ENCODE data around the gene ST6GALNAC4.
A peak's percentile ranks its signal among the peaks of the same experiment; 100 is the strongest.

Gene ST6GALNAC4

DNA sequence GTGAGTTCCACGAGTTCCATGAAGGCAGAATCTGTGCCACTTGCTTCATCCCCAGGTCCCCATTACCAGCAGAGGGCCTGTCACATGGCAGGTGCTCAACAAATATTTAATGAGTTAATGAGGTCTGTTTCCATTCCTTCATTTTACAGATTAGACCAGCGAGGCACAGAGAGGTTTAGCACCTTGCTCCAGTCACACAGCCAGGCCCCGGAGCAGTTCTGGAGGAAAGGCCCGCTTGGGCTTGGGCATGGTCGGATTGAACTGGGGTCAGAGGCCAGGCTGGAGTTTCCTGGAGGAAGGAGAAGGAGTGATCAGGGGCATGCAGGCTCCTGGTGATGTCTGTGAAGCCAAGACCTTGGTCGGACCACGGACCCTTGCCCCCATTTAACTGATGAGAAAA, 4.0 kb upstream of the ST6GALNAC4 start:
- Histone ChIP-seq H3K9ac (ENCODE audit: low read length) (no peak overlapping the region), H3K4me1 (ENCODE audit: low read length) (peaks cover 37% of the 10 kb centered on the region), H3K27ac (ENCODE audit: low read length) (no peak overlapping the region)

DNA sequence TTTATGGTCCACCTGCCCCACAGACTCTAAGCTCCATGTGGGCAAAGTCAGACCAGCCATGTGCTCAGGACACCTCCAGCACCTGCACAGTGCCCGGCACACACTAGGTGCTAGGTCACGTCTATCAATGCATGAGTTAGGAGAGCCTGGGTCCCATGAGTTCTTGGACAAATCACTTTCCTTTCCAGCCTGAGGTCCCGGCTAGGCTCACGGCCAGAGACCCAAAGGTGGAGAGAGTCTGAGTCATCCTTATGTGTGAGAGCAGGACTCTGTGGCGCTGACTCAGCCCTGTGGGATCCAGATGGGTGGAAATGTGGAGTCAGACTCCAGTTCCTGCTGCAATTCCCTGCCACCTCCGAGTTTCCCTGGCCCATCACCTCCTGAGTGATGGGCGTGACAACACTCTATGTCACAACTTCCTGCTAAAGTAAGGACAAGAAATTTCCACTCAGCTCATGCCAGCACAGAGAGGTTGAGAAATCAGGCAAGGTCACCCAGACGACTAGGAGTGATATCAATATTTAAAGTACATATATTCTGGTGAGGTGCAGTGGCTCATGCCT, 2.5 kb upstream of the ST6GALNAC4 start:
- TF ChIP-seq EZH2phosphoT487 (IDR thresholded peaks at IDR 0.05; ENCODE audit: low read depth): no peak
- TF ChIP-seq, protein P1, sequence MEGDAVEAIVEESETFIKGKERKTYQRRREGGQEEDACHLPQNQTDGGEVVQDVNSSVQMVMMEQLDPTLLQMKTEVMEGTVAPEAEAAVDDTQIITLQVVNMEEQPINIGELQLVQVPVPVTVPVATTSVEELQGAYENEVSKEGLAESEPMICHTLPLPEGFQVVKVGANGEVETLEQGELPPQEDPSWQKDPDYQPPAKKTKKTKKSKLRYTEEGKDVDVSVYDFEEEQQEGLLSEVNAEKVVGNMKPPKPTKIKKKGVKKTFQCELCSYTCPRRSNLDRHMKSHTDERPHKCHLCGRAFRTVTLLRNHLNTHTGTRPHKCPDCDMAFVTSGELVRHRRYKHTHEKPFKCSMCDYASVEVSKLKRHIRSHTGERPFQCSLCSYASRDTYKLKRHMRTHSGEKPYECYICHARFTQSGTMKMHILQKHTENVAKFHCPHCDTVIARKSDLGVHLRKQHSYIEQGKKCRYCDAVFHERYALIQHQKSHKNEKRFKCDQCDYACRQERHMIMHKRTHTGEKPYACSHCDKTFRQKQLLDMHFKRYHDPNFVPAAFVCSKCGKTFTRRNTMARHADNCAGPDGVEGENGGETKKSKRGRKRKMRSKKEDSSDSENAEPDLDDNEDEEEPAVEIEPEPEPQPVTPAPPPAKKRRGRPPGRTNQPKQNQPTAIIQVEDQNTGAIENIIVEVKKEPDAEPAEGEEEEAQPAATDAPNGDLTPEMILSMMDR (IDR thresholded peaks at IDR 0.05; ENCODE audit: low read depth, low read length): no peak
- peak overlapping the region; percentile 8; the same call in 1 of the 2 replicates for H3K4me2 ChIP-seq (ENCODE audit: low read length)
- H4K20me1 ChIP-seq (ENCODE audit: insufficient read depth, low read length): no peaks in the 10 kb centered on the region
- H3K36me3 ChIP-seq (replicated peaks; ENCODE audit: low read depth, low read length): peaks cover 26% of the 10 kb centered on the region
- peaks cover 5% of the 10 kb centered on the region; the same call in 1 of the 2 replicates for H3K27me3 ChIP-seq (ENCODE audit: low read depth, low read length)
- peaks cover 39% of the 10 kb centered on the region for H3K79me2 ChIP-seq (ENCODE audit: low read length)
- no peaks in the 10 kb centered on the region for H3K9me3 ChIP-seq (ENCODE audit: insufficient read depth, low read length)
- no peak overlapping the region for H3K27ac ChIP-seq (ENCODE audit: low read length)
- H2AFZ ChIP-seq (ENCODE audit: low read depth, low read length): no peak overlapping the region
- no peak overlapping the region for H3K9ac ChIP-seq (ENCODE audit: low read length)
- peaks cover 50% of the 10 kb centered on the region for H3K4me1 ChIP-seq (ENCODE audit: low read length)
- H3K4me3 ChIP-seq (ENCODE audit: low read length): no peak overlapping the region

More for the DNA sequence above, 4.0 kb upstream of the ST6GALNAC4 start:
- Histone ChIP-seq H3K4me3 (ENCODE audit: low read length) (no peak overlapping the region), H3K4me2 (ENCODE audit: low read length) (peak overlapping the region; percentile 83; the same call in 1 of the 2 replicates), H4K20me1 (ENCODE audit: insufficient read depth, low read length) (no peaks in the 10 kb centered on the region), H3K36me3 (replicated peaks; ENCODE audit: low read depth, low read length) (peaks cover 13% of the 10 kb centered on the region), H3K27me3 (ENCODE audit: low read depth, low read length) (peaks cover 7% of the 10 kb centered on the region; the same call in 1 of the 2 replicates), H3K79me2 (ENCODE audit: low read length) (peaks cover 26% of the 10 kb centered on the region), H3K9me3 (ENCODE audit: insufficient read depth, low read length) (no peaks in the 10 kb centered on the region), H2AFZ (ENCODE audit: low read depth, low read length) (no peak overlapping the region)
- no peak for TF ChIP-seq EZH2phosphoT487 (IDR thresholded peaks at IDR 0.05; ENCODE audit: low read depth)
- TF ChIP-seq, protein P1 (IDR thresholded peaks at IDR 0.05; ENCODE audit: low read depth, low read length): 0 out of 2 replicates have a peak, but pooled peaks have one; percentile 7

DNA sequence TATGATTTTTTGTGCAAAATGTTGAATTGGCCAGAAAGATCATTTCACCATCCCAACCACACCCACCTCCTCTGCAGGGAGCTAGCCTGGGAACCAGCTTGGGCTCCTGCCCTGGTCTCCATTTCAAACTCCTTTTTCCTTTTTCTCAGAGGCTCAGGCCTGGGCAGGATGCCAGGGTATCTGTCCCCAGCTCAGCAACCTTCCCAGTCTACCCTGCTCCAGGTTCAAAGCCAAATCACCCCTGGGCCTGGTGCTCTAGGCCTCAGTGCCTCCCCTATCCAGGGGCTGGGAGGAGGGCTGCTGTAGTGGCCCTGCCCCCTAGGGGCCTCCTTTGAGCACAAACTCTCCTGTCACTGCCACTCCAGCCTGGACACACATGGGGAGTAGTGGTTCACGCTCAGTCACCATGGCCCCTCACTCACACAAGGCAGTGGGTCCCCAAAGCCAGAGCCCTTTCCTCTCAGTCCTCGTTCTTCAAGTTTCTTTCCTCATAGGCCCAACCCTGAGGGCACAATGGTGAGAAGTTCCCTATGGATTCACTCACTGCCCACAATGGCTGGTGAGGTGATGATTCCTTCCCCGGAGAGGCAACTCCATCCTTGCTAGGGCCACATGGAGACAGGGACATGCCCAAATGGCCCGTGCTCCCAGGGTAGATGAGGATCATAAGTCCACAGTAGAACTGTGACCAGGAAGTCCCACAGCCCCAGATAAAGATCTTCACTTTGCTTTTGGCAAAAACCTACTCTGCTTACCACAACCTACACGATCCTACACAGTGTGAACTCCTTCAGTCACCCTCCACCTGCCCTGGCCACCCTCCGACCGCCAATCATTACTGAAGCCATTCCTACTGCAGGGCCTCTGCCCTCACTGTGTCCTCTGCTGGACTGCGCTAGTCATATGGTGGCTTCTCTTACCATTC, 1.6 kb upstream of the ST6GALNAC4 start:
- peak overlapping the region; percentile 87 for H3K27ac ChIP-seq (ENCODE audit: low read length)
- peaks cover 59% of the 10 kb centered on the region for H3K4me1 ChIP-seq (ENCODE audit: low read length)
- H3K9ac ChIP-seq (ENCODE audit: low read length): peak overlapping the region; percentile 80
- peak overlapping the region; percentile 51 for H3K4me3 ChIP-seq (ENCODE audit: low read length)
- peaks cover 30% of the 10 kb centered on the region for H3K36me3 ChIP-seq (replicated peaks; ENCODE audit: low read depth, low read length)
- H3K9me3 ChIP-seq (ENCODE audit: insufficient read depth, low read length): no peaks in the 10 kb centered on the region
- H3K79me2 ChIP-seq (ENCODE audit: low read length): peaks cover 48% of the 10 kb centered on the region
- peak overlapping the region; percentile 74 for H3K4me2 ChIP-seq (ENCODE audit: low read length)
- TF ChIP-seq, protein P1 (IDR thresholded peaks at IDR 0.05; ENCODE audit: low read depth, low read length): peak; percentile 53
- TF ChIP-seq EZH2phosphoT487 (IDR thresholded peaks at IDR 0.05; ENCODE audit: low read depth): no peak
- no peak overlapping the region for H2AFZ ChIP-seq (ENCODE audit: low read depth, low read length)
- peaks cover 5% of the 10 kb centered on the region; the same call in 1 of the 2 replicates for H3K27me3 ChIP-seq (ENCODE audit: low read depth, low read length)
- H4K20me1 ChIP-seq (ENCODE audit: insufficient read depth, low read length): no peaks in the 10 kb centered on the region

DNA sequence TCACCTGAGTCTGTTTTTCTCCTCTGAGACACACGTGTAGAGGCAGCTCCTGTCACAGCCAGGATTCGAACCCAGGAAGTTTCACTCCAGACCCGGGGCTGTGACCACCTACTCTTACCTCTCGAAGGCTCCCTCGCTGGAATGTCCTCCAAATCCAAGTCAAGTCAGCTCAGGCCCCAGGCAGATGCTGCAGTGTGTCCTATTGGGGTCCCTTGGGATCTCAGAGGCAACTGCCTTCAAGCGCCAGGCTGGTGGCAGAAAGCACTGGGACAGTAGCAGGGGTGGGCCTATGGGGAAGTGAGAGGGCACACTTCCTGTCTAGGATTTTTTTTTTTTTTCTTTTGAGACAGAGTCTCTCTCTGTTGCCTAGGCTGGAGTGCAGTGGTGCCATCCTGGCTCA, 762 bp upstream of the ST6GALNAC4 start:
- H2AFZ ChIP-seq (ENCODE audit: low read depth, low read length): no peak overlapping the region
- peaks cover 37% of the 10 kb centered on the region for H3K36me3 ChIP-seq (replicated peaks; ENCODE audit: low read depth, low read length)
- H3K4me2 ChIP-seq (ENCODE audit: low read length): peak overlapping the region; percentile 74
- H3K4me1 ChIP-seq (ENCODE audit: low read length): peaks cover 67% of the 10 kb centered on the region
- peak overlapping the region; percentile 77 for H3K4me3 ChIP-seq (ENCODE audit: low read length)
- no peak for TF ChIP-seq EZH2phosphoT487 (IDR thresholded peaks at IDR 0.05; ENCODE audit: low read depth)
- TF ChIP-seq, protein P1 (IDR thresholded peaks at IDR 0.05; ENCODE audit: low read depth, low read length): no peak
- H4K20me1 ChIP-seq (ENCODE audit: insufficient read depth, low read length): 0 out of 2 replicates have a peak, but pooled peaks cover 3% of the 10 kb centered on the region
- H3K27ac ChIP-seq (ENCODE audit: low read length): peak overlapping the region; percentile 87
- peaks cover 56% of the 10 kb centered on the region for H3K79me2 ChIP-seq (ENCODE audit: low read length)
- no peaks in the 10 kb centered on the region for H3K9me3 ChIP-seq (ENCODE audit: insufficient read depth, low read length)
- peaks cover 5% of the 10 kb centered on the region; the same call in 1 of the 2 replicates for H3K27me3 ChIP-seq (ENCODE audit: low read depth, low read length)
- H3K9ac ChIP-seq (ENCODE audit: low read length): peak overlapping the region; percentile 80
